SK-N-SH (cell line): ENCODE data around the gene PADI4.

Experiments used
- CTCF ChIP-seq: fragments of 200-600 bp; sonication (generic); IDR thresholded peaks from 2 replicates; pipeline ENCODE4 v1.6.1; 2017; ENCODE audit warnings: antibody characterized with exemption, mild to moderate bottlenecking, moderate library complexity
- NRF1 ChIP-seq: IDR thresholded peaks from 2 replicates; pipeline ENCODE4 v1.6.1; 2012; ENCODE audit warnings: low read depth, mild to moderate bottlenecking, low read length
- RAD21 ChIP-seq: IDR thresholded peaks from 2 replicates; pipeline ENCODE4 v1.6.1; 2012; ENCODE audit warnings: mild to moderate bottlenecking, low read length
- SMC3 ChIP-seq: IDR thresholded peaks from 2 replicates; pipeline ENCODE4 v1.6.1; 2012; ENCODE audit warnings: low read depth, low read length, improper control_type of control experiment
- TCF12 ChIP-seq: IDR thresholded peaks from 2 replicates; pipeline ENCODE4 v1.4.0; 2012

DNA sequence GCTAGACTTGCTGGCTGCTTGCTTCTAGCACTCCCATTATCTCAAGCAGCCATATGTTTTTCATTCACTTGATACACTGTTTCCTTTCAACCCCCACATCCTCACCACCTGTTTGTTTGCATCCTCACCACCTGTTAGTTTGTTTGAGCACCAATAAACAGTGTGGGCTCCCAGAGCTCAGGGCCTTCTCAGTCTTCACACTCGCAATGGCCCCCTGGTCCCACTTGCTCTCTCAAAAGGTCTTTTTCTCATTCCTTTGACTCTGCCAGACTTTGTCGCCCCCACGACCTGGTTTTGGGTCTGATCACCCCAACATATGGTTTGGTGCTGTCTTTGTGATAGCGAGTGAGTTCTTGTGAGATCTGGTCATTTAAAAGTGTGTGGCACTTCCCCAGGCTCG lies 6.2 kb upstream of the PADI4 start:
- TF ChIP-seq RAD21, result no peak
- TF ChIP-seq SMC3, result no peak
- TF ChIP-seq TCF12, result no peak
- TF ChIP-seq NRF1, result no peak
- TF ChIP-seq CTCF, result no peak
